HEK293 (cell line): ENCODE data around the gene RASL11B.

Experiments used
- CTCF ChIP-seq: fragments of 450-650 bp; formaldehyde crosslinking; IDR thresholded peaks from 2 replicates; pipeline ENCODE4 v1.5.1; 2016; ENCODE audit warnings: missing biosample characterization, missing genetic modification characterization
- MYNN ChIP-seq: fragments of 450-650 bp; formaldehyde crosslinking; IDR thresholded peaks from 2 replicates; pipeline ENCODE4 v1.5.1; 2016; ENCODE audit warnings: missing biosample characterization, missing genetic modification characterization, borderline replicate concordance
- PRDM1 ChIP-seq: fragments of 450-650 bp; formaldehyde crosslinking; IDR thresholded peaks from 2 replicates; pipeline ENCODE4; 2016; ENCODE audit warnings: missing biosample characterization, missing genetic modification characterization
- ZNF114 ChIP-seq: fragments of 450-650 bp; formaldehyde crosslinking; IDR thresholded peaks from 2 replicates; pipeline ENCODE4 v1.5.0; 2017; ENCODE audit warnings: missing biosample characterization, missing genetic modification characterization
- ZNF175 ChIP-seq: fragments of 450-650 bp; formaldehyde crosslinking; IDR thresholded peaks from 2 replicates; pipeline ENCODE4 v1.5.1; 2016; ENCODE audit warnings: missing biosample characterization, missing genetic modification characterization
- ZNF280D ChIP-seq: fragments of 450-650 bp; formaldehyde crosslinking; IDR thresholded peaks from 2 replicates; pipeline ENCODE4 v1.5.1; 2016; ENCODE audit warnings: missing biosample characterization, missing genetic modification characterization
- TF ChIP-seq, protein P1 (sequence below): fragments of 450-650 bp; formaldehyde crosslinking; IDR thresholded peaks from 2 replicates; pipeline ENCODE4 v1.5.1; 2016; ENCODE audit warnings: missing biosample characterization, missing genetic modification characterization, low read depth
- TF ChIP-seq, protein P2 (sequence below): fragments of 450-650 bp; formaldehyde crosslinking; IDR thresholded peaks from 2 replicates; pipeline ENCODE4 v1.5.1; 2016; ENCODE audit warnings: missing biosample characterization, missing genetic modification characterization, low read depth

- TF ChIP-seq CTCF (tag by site-specific recombination) = no peak
- no peak for TF ChIP-seq ZNF280D (tag by site-specific recombination)
- TF ChIP-seq, protein P1, sequence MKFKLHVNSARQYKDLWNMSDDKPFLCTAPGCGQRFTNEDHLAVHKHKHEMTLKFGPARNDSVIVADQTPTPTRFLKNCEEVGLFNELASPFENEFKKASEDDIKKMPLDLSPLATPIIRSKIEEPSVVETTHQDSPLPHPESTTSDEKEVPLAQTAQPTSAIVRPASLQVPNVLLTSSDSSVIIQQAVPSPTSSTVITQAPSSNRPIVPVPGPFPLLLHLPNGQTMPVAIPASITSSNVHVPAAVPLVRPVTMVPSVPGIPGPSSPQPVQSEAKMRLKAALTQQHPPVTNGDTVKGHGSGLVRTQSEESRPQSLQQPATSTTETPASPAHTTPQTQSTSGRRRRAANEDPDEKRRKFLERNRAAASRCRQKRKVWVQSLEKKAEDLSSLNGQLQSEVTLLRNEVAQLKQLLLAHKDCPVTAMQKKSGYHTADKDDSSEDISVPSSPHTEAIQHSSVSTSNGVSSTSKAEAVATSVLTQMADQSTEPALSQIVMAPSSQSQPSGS (tag by site-specific recombination) = no peak
- TF ChIP-seq ZNF114 = no peak
- TF ChIP-seq, protein P2, sequence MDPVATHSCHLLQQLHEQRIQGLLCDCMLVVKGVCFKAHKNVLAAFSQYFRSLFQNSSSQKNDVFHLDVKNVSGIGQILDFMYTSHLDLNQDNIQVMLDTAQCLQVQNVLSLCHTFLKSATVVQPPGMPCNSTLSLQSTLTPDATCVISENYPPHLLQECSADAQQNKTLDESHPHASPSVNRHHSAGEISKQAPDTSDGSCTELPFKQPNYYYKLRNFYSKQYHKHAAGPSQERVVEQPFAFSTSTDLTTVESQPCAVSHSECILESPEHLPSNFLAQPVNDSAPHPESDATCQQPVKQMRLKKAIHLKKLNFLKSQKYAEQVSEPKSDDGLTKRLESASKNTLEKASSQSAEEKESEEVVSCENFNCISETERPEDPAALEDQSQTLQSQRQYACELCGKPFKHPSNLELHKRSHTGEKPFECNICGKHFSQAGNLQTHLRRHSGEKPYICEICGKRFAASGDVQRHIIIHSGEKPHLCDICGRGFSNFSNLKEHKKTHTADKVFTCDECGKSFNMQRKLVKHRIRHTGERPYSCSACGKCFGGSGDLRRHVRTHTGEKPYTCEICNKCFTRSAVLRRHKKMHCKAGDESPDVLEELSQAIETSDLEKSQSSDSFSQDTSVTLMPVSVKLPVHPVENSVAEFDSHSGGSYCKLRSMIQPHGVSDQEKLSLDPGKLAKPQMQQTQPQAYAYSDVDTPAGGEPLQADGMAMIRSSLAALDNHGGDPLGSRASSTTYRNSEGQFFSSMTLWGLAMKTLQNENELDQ (tag by site-specific recombination) = no peak
- no peak for TF ChIP-seq ZNF175
- no peak for TF ChIP-seq PRDM1
- no peak for TF ChIP-seq MYNN (tag by site-specific recombination)
These were observed 45.4 kb downstream of the RASL11B start for GRCh38 chr4:52907510-52907909.
